HG03045 (cell line): ENCODE data around the gene ZPR1.
"Not testable (repeated sequence)": the region's sequence is repeated elsewhere in the genome, so short reads cannot be mapped to it uniquely, and the experiment has no call there.

Experiments used
- ATAC-seq: cut with Tn5 transposase; IDR thresholded peaks from one replicate; pipeline ENCODE4 v1.9.1; 2021; ENCODE audit warnings: mild to moderate bottlenecking, moderate library complexity; ENCODE audit not compliant: unreplicated experiment

The ZPR1 gene

GRCh38 chr11:116825434-116825833, 37.6 kb upstream of the ZPR1 start:
- ATAC-seq: no peak

GRCh38 chr11:116823031-116823843, 35.4 kb upstream of the ZPR1 start, which contains the start of gene APOA4:
APOA4 (minus strand) TSS chr11:116823304; CDS start chr11:116823191, 113 bp downstream.
- ATAC-seq: no peak

GRCh38 chr11:116822575-116822974, 34.8 kb upstream of the ZPR1 start:
- no peak for ATAC-seq

DNA sequence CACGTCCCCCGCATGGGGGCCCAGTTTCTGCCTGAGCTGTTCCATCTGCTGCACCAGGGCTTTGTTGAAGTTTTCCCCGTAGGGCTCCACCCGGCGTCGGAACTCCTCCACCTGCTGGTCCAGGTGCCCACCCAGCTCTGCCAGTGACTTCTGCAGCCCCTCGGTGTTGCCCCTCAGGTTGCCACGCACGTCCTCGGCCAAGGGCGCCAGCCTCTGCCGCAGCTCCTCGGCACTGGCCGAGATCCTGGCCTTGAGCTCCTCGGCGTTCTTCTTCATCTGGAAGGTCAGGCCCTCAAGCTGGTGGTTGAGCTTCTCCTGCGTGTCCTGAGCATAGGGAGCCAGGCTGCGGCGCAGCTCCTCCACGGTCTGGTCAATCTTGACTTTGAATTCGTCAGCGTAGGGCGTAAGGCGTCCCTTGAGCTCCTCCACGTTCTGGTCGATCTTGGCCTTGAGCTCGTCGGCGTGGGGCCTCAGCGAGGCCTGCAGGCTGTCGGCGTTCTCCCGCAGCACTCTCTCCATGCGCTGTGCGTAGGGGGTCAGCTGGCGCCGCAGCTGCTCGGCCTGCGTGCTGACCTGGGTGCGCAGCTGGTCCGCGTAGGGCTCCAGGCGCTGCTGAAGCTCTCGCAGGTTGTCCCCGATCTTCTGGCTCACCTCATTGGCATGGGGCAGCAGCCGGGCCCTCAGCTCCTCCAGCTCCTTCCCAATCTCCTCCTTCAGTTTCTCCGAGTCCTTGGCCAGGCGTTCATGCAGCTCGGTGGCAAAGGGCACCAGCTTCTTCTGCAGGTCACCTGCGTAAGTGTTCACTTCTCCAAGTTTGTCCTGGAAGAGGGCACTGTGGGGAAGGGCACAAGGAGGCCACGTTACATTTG, 33.5 kb upstream of the ZPR1 start:
- ATAC-seq: no peak

- no peak for ATAC-seq
These were observed 31.2 kb upstream of the ZPR1 start for GRCh38 chr11:116819049-116819448.

DNA sequence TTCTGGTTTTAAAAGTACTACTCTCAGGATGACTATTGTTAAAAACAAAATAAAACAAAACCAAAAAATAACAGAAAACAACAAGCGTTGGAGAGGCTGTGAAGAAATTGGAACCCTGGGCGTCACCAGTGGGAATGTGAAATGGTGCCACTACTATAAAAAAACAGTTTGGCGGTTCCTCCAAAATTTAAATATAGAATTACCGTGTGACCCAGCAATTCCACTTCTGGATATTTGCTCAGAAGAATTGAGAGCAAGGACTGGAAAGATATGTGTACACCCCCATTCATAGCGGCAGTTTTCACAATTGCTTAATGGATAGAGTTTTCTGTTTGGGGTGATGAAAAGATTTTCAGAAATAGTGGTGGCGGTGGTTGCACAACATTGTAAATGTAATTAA, 26.7 kb upstream of the ZPR1 start:
- no peak for ATAC-seq

GRCh38 chr11:116813781-116814471, 26.1 kb upstream of the ZPR1 start:
- no peak for ATAC-seq

GRCh38 chr11:116813170-116813569, 25.3 kb upstream of the ZPR1 start:
- no peak for ATAC-seq

GRCh38 chr11:116812109-116812508, 24.3 kb upstream of the ZPR1 start:
- ATAC-seq: no peak

GRCh38 chr11:116811194-116811593, 23.4 kb upstream of the ZPR1 start:
- no peak for ATAC-seq

DNA sequence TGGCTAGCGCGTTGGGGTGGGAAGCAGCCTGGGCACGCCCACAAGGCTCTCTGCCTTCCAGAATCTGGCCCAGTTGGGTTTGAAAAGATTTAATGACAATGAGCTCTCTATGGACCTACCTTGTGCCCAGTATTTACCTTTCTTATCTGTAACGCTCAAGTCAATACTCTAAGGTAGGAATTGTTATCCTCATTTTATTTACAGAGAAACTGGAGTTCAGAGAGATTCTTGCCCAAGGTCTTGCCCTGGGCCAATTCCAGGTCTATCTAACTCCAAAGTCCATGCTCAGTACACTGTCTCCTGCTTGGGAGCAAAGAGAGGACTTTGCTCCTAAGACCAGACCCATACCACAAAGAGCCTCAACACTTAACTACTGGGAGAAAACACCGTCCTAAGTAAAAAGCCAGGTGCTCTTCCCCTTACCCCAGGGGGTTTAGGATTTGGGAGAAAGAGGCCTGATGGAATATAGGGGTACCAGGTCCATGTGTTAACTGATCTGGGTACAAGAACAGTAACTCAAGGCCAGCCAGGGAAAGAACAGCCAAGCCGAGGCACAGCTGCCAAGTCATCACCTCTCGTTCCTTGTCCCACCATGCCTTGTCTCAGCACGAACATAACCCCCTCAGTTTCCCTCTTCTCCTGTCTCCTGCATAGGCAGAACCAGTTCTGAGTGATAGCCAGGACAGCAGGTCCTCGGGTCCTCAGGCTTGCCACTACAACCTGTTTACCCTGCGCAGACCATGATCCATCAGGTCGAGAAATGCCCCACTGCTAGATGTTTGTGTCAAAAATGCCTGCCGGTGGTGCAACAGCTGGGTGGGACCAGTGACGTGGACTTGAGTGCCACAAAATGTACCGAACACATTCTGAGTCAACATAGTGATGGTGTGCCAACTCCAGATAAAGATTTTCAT, 20.7 kb upstream of the ZPR1 start:
- no peak for ATAC-seq

GRCh38 chr11:116807601-116808261, 19.9 kb upstream of the ZPR1 start:
- no peak for ATAC-seq

GRCh38 chr11:116804001-116804400, 16.2 kb upstream of the ZPR1 start:
- ATAC-seq: no peak

DNA sequence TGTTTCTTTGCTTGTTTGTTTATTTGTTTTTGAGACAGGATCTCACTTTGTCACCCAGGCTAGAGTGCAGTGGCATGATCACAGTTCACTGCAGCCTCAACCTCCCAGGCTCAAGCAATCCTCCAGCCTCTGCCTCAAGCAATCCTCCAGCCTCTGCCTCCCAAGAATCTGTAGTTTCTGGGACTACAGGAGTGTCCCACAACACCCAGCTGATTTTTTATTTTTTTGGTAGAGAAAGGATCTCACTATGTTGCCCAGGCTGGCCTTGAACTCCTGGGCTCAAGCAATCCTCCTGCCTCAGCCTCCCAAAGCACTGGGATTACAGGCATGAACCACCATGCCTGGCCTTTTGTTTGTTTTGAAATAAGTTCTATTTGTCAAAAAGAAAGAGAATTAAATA, 13.8 kb upstream of the ZPR1 start:
- ATAC-seq: not testable (repeated sequence)

DNA sequence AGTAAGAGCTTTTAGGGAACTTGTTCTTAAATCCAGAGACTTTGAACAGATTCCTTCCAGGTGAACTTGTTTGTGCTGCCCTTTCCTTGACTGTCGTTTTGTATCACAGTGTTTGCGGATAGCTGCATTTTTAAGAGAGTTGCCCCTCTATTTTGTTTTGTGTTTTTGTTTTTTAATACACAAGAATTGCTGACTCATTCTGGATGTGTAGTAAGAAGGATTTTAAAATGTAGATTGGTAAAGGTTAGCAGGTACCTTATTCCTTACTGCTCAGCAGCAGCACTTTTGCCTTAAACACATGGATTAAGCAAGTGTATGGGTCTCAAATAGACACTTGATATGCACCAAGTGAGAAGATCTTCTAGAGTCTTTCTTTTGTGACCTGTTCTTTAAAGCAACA, 12.8 kb upstream of the ZPR1 start:
- no peak for ATAC-seq

DNA sequence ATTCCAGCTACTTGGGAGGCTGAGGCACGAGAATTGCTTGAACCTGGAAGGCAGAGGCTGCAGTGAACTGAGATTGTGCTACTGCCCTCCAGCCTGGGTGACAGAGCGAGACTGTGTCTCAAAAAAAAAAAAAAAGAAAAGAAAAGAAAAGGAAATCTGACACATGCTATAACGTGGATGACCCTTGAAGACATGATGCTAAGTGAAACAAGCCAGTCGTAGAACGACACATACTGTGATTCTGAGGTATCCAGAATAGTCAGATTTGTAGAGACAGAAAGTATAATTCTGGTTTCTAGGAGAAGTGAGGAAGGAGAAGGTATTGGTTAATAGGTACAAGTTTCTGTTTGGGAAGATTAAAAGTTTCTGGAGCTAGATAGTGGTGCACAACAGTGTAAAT, 10.5 kb upstream of the ZPR1 start:
- ATAC-seq: no peak

DNA sequence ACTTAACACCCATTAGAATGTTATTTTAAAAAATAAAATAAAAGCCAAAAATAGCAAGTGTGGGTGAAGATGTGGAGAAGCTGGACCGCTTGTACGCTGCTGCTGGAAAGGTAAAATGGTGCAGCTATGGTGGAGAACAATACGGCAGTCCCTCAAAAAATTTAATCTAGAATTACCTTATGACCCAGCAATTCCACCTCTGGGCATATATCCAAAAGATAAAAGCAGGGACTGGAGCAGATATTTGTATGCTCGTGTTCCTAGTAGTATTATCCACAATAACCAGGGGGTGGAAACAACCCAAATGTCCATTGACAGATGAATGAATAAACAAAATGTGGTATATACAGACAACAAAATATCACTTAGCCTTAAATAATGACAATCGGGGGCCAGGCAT, 10.0 kb upstream of the ZPR1 start:
- no peak for ATAC-seq

GRCh38 chr11:116796548-116796947, 8.7 kb upstream of the ZPR1 start:
- no peak for ATAC-seq

DNA sequence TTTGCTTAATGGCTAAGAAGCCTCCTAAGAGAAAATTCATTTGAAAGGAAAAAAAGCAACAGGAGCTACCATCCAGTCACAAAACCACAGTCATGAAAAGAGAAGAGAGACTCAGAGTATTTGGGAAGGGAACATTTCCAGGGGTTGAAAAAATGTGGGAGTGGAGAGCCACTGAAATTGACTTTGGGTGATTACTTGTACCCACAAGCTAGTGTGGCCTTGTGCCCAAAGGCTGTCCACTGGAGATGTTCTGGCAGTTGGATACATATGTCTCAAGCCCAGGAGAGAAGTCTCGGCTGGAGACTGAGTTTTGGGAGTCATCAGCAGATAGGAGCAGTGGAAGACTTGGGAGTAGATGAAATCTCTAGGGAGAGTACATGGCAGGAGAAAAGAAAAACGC, 7.0 kb upstream of the ZPR1 start:
- no peak for ATAC-seq

DNA sequence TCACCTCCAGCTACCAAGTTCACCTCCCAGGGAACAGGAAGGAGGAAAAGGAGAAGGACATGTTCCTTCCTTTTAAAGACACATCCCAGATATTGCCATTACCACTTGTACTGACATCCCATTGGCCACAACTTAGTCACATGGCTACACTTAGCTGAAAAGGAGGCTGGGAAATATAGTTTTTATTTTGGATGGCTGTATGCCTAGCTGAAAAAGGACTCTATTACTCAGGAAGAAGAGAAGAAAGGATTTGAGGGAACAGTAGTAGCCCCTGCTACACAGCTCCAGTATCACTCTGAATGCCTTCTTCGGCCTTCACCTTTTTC, 5.9 kb upstream of the ZPR1 start:
- no peak for ATAC-seq
